Keratinocyte (primary cell): ENCODE results near the gene CSF3R.

ENCODE experiments used
- EZH2 ChIP-seq: IDR thresholded peaks from one replicate; pipeline ENCODE4 v1.6.1; 2012; ENCODE audit warnings: inconsistent platforms, mild to moderate bottlenecking, low read length, moderate library complexity
- TF ChIP-seq, protein P1 (sequence below), 3 experiments: IDR thresholded peaks in 1 of 3; conservative IDR thresholded peaks in 1 of 3; optimal IDR thresholded peaks in 1 of 3; 2 replicates in 2 of 3; 3 replicates in 1 of 3; pipeline versions ENCODE3 to v1.5.1; 2011; ENCODE audit warnings: low read length in 3 of 3, mild to moderate bottlenecking in 3 of 3, moderate library complexity in 2 of 3, control low read depth in 1 of 3, inconsistent platforms in 1 of 3; ENCODE audit not compliant: insufficient read depth in 2 of 3; ENCODE audit errors: extremely low read depth in 1 of 3

DNA sequence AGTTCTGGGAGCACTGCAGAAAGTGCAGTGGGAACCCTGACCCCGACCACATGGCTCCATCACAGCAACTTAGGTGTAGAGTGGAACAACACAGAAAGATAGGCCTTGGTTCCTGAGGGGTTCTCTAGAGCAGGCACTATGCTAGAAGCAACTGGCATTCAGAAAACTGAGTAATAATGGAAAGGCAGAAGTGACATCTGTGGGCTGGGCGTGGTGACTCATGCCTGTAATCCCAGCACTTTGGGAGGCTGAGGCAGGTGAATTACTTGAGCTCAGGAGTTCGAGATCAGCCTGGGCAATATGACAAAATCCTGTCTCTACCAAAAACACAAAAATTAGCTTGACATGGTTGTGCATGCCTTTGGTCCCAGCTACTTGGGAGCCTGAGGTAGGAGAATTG, 23.8 kb downstream of the CSF3R start:
- TF ChIP-seq, protein P1, sequence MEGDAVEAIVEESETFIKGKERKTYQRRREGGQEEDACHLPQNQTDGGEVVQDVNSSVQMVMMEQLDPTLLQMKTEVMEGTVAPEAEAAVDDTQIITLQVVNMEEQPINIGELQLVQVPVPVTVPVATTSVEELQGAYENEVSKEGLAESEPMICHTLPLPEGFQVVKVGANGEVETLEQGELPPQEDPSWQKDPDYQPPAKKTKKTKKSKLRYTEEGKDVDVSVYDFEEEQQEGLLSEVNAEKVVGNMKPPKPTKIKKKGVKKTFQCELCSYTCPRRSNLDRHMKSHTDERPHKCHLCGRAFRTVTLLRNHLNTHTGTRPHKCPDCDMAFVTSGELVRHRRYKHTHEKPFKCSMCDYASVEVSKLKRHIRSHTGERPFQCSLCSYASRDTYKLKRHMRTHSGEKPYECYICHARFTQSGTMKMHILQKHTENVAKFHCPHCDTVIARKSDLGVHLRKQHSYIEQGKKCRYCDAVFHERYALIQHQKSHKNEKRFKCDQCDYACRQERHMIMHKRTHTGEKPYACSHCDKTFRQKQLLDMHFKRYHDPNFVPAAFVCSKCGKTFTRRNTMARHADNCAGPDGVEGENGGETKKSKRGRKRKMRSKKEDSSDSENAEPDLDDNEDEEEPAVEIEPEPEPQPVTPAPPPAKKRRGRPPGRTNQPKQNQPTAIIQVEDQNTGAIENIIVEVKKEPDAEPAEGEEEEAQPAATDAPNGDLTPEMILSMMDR (optimal IDR thresholded peaks at IDR 0.05 in 1 of 3, IDR thresholded peaks at IDR 0.05 in 1 of 3, conservative IDR thresholded peaks at IDR 0.05 in 1 of 3; ENCODE audit: extremely low read depth in 1 of 3, insufficient read depth in 2 of 3, low read length in 3 of 3) = no peak
- no peak for TF ChIP-seq EZH2
